K562 (cell line): ENCODE data around the gene GNPTAB. TPM values are rescaled to one million over a fixed set of nuclear protein-coding genes. Genes with fewer than 3 reads are reported as not detected.

ENCODE experiments used
- BHLHE40 ChIP-seq: IDR thresholded peaks from 2 replicates; pipeline ENCODE4 v1.6.1; 2011; ENCODE audit warnings: low read length, improper control_type of control experiment
- C11orf30 ChIP-seq: fragments of 450-650 bp; IDR thresholded peaks from 2 replicates; pipeline ENCODE4 v1.6.1; 2016; ENCODE audit warnings: low read depth, mild to moderate bottlenecking
- CEBPG ChIP-seq, 3 experiments: fragments of 200-800 bp in 1 of 3; sonication (Bioruptor generic) in 1 of 3; sonication (generic) in 1 of 3; formaldehyde crosslinking in 1 of 3; IDR thresholded peaks in 2 of 3; conservative IDR thresholded peaks in 1 of 3; 2 replicates each; pipeline versions ENCODE4 v1.6.1 to v1.8.0; 2016 to 2022; ENCODE audit warnings: missing compliant biosample characterization in 2 of 3, missing genetic modification characterization in 2 of 3, mild to moderate bottlenecking in 1 of 3, missing genetic modification reagents in 1 of 3
- EP400 ChIP-seq: fragments of 450-650 bp; IDR thresholded peaks from 2 replicates; pipeline ENCODE4 v1.6.1; 2017; ENCODE audit warnings: antibody characterized with exemption, mild to moderate bottlenecking, moderate library complexity
- POU5F1 ChIP-seq: fragments of 150-350 bp; IDR thresholded peaks from 2 replicates; pipeline ENCODE4 v1.6.1; 2014; ENCODE audit warnings: borderline replicate concordance, low read length, low read depth, mild to moderate bottlenecking; ENCODE audit not compliant: partially characterized antibody
- ZEB2 ChIP-seq: fragments of 450-650 bp; IDR thresholded peaks from 2 replicates; pipeline ENCODE4 v1.6.1; 2016
- ZSCAN29 ChIP-seq: fragments of 450-650 bp; IDR thresholded peaks from 2 replicates; pipeline ENCODE4 v1.6.1; 2017
- polyA plus RNA-seq, 8 experiments: library from polyadenylated mRNA; depleted of rRNA in 4 of 8; stranded (reverse) in 5 of 8; unstranded in 3 of 8; fragments of >200 nt; fragmentation: Nextera tagmentation in 2 of 8; fragmentation: Illumina TruSeq in 1 of 8; extraction: Ambion mirVana in 2 of 8; extraction: Trizol in 1 of 8; gene quantifications; 2 replicates each; pipeline versions ENCODE4 v1.2.1 to v1.2.3, GENCODE V29; 2011 to 2014; ENCODE audit warnings: inconsistent platforms in 1 of 8, missing spikeins in 1 of 8
- total RNA-seq, 7 experiments: library from RNA; depleted of rRNA in 6 of 7; stranded (reverse); fragments of >200 nt in 6 of 7; fragmentation: Illumina TruSeq in 2 of 7; extraction: Trizol in 2 of 7; gene quantifications; 2 replicates each; pipeline versions ENCODE4 v1.2.1 to v1.2.3, GENCODE V29; 2011 to 2021; ENCODE audit warnings: low replicate concordance in 1 of 7
- TF ChIP-seq, protein P1 (sequence below): fragments of 250-450 bp; sonication (Bioruptor Pico); IDR thresholded peaks from 2 replicates; pipeline ENCODE4 v1.4.0; 2020
- TF ChIP-seq, protein P2 (sequence below): fragments of 250-450 bp; sonication (Bioruptor Pico); IDR thresholded peaks from 2 replicates; pipeline ENCODE4 v1.5.0; 2020; ENCODE audit warnings: mild to moderate bottlenecking
- TF ChIP-seq, protein P3 (sequence below), 2 experiments: fragments of 450-650 bp in 1 of 2; sonication (generic) in 1 of 2; formaldehyde crosslinking in 1 of 2; IDR thresholded peaks in 1 of 2; conservative IDR thresholded peaks in 1 of 2; 2 replicates each; pipeline versions ENCODE4 v1.6.1 to v1.8.1; 2016 to 2023; ENCODE audit warnings: mild to moderate bottlenecking in 2 of 2, moderate library complexity in 2 of 2, inconsistent platforms in 1 of 2, missing genetic modification reagents in 1 of 2
- TF ChIP-seq, protein P4 (sequence below): fragments of 450-650 bp; IDR thresholded peaks from 2 replicates; pipeline ENCODE4 v1.6.1; 2016; ENCODE audit warnings: mild to moderate bottlenecking
- TF ChIP-seq, protein P5 (sequence below): sonication (generic); IDR thresholded peaks from 2 replicates; pipeline ENCODE4 v1.6.1; 2016

Gene GNPTAB
- total and polyA plus RNA-seq, 9 of the 15 experiments (the other 6 are each of a cell fraction or from before 2014, with no cell fraction given), result 5.9 to 23.2 (median 19.3) TPM

DNA sequence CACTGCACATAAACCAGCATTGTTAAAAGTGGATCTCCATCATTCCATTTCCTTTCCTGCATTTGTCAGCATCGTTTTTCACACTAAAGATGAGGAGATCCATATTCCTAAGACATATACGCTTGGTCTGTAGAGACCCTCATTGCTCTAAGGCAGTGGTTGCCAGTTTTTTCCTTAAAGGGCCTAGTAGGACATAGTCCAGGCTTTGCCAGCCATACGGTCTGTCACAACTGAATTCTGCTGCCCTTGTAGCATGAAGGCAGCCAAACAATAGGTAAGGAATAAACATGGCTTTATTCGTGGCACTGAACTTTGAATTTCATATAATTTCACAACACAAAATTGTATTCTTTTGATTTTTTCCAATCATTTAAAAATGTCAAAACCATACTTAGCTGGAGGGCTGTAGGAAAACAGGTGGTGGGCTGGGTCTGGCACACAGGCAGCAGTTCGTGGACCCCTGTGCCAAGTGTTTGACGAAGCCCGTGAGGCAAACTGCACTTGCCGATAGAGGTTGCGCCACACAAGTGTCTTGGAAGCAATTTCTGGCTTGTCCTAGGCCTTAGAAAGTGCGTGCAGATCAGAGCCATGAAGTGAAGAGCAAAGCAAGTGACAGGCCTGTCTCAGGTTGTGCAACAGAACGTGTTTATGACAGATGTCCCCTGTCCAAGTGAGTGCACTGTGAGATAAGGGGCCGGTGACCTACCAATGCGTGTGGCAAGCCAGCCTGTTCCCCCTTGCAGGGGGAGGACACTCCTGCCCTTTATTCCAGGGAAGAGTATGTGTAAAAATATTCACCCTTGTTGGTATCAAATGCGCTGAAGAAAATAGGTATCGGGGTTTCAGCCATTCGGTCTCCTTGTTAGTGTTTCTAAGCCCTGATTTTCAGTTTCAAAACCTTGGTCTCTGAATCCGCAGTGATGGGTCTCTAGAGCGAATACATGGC lies 134.2 kb downstream of the GNPTAB start (continued):
- TF ChIP-seq, protein P1, sequence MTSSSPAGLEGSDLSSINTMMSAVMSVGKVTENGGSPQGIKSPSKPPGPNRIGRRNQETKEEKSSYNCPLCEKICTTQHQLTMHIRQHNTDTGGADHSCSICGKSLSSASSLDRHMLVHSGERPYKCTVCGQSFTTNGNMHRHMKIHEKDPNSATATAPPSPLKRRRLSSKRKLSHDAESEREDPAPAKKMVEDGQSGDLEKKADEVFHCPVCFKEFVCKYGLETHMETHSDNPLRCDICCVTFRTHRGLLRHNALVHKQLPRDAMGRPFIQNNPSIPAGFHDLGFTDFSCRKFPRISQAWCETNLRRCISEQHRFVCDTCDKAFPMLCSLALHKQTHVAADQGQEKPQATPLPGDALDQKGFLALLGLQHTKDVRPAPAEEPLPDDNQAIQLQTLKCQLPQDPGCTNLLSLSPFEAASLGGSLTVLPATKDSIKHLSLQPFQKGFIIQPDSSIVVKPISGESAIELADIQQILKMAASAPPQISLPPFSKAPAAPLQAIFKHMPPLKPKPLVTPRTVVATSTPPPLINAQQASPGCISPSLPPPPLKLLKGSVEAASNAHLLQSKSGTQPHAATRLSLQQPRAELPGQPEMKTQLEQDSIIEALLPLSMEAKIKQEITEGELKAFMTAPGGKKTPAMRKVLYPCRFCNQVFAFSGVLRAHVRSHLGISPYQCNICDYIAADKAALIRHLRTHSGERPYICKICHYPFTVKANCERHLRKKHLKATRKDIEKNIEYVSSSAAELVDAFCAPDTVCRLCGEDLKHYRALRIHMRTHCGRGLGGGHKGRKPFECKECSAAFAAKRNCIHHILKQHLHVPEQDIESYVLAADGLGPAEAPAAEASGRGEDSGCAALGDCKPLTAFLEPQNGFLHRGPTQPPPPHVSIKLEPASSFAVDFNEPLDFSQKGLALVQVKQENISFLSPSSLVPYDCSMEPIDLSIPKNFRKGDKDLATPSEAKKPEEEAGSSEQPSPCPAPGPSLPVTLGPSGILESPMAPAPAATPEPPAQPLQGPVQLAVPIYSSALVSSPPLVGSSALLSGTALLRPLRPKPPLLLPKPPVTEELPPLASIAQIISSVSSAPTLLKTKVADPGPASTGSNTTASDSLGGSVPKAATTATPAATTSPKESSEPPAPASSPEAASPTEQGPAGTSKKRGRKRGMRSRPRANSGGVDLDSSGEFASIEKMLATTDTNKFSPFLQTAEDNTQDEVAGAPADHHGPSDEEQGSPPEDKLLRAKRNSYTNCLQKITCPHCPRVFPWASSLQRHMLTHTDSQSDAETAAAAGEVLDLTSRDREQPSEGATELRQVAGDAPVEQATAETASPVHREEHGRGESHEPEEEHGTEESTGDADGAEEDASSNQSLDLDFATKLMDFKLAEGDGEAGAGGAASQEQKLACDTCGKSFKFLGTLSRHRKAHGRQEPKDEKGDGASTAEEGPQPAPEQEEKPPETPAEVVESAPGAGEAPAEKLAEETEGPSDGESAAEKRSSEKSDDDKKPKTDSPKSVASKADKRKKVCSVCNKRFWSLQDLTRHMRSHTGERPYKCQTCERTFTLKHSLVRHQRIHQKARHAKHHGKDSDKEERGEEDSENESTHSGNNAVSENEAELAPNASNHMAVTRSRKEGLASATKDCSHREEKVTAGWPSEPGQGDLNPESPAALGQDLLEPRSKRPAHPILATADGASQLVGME, result no peak; the same call in 1 of the 2 replicates
- TF ChIP-seq BHLHE40 (peak; percentile 97), ZEB2 (peak; percentile 67; the same call in 1 of the 2 replicates), ZSCAN29 (no peak), C11orf30 (no peak), EP400 (peak; percentile 56), CEBPG (CRISPR knock-in tag; IDR thresholded peaks at IDR 0.05) (peak; percentile 98), CEBPG (tag; conservative IDR thresholded peaks at IDR 0.05 in 1 of 2, IDR thresholded peaks at IDR 0.05 in 1 of 2) (peak; percentile 94 to 96), POU5F1 (no peak)
- TF ChIP-seq, protein P2, sequence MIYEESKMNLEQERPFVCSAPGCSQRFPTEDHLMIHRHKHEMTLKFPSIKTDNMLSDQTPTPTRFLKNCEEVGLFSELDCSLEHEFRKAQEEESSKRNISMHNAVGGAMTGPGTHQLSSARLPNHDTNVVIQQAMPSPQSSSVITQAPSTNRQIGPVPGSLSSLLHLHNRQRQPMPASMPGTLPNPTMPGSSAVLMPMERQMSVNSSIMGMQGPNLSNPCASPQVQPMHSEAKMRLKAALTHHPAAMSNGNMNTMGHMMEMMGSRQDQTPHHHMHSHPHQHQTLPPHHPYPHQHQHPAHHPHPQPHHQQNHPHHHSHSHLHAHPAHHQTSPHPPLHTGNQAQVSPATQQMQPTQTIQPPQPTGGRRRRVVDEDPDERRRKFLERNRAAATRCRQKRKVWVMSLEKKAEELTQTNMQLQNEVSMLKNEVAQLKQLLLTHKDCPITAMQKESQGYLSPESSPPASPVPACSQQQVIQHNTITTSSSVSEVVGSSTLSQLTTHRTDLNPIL (CRISPR knock-in tag), result no peak
- TF ChIP-seq, protein P3, sequence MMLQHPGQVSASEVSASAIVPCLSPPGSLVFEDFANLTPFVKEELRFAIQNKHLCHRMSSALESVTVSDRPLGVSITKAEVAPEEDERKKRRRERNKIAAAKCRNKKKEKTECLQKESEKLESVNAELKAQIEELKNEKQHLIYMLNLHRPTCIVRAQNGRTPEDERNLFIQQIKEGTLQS (IDR thresholded peaks at IDR 0.05), result peak; percentile 84
- TF ChIP-seq, protein P3 (CRISPR knock-in tag; conservative IDR thresholded peaks at IDR 0.05), result 0 out of 2 replicates have a peak, but pooled peaks have one; percentile 53
- TF ChIP-seq, protein P4, sequence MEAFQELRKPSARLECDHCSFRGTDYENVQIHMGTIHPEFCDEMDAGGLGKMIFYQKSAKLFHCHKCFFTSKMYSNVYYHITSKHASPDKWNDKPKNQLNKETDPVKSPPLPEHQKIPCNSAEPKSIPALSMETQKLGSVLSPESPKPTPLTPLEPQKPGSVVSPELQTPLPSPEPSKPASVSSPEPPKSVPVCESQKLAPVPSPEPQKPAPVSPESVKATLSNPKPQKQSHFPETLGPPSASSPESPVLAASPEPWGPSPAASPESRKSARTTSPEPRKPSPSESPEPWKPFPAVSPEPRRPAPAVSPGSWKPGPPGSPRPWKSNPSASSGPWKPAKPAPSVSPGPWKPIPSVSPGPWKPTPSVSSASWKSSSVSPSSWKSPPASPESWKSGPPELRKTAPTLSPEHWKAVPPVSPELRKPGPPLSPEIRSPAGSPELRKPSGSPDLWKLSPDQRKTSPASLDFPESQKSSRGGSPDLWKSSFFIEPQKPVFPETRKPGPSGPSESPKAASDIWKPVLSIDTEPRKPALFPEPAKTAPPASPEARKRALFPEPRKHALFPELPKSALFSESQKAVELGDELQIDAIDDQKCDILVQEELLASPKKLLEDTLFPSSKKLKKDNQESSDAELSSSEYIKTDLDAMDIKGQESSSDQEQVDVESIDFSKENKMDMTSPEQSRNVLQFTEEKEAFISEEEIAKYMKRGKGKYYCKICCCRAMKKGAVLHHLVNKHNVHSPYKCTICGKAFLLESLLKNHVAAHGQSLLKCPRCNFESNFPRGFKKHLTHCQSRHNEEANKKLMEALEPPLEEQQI, result no peak
- TF ChIP-seq, protein P5, sequence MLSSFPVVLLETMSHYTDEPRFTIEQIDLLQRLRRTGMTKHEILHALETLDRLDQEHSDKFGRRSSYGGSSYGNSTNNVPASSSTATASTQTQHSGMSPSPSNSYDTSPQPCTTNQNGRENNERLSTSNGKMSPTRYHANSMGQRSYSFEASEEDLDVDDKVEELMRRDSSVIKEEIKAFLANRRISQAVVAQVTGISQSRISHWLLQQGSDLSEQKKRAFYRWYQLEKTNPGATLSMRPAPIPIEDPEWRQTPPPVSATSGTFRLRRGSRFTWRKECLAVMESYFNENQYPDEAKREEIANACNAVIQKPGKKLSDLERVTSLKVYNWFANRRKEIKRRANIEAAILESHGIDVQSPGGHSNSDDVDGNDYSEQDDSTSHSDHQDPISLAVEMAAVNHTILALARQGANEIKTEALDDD, result peak; percentile 58; the same call in 1 of the 2 replicates
